Gastroesophageal sphincter (tissue), 3 donors: Measurements from ENCODE around the gene C9orf50.

ENCODE experiments used
- CTCF ChIP-seq, 4 experiments: fragments of 200-600 bp in 2 of 4; fragments of 450-650 bp in 2 of 4; sonication (generic) in 1 of 4; IDR thresholded peaks; one replicate each; pipeline ENCODE4 v1.5.1; 2017 to 2019; ENCODE audit warnings: antibody characterized with exemption in 4 of 4, mild to moderate bottlenecking in 2 of 4, moderate library complexity in 2 of 4
- EP300 ChIP-seq: sonication (generic); formaldehyde crosslinking; IDR thresholded peaks from one replicate; pipeline ENCODE4 v1.6.1; 2017; ENCODE audit warnings: antibody characterized with exemption, mild to moderate bottlenecking
- POLR2A ChIP-seq, 2 donors: fragments of 450-650 bp; IDR thresholded peaks; one replicate each; pipeline ENCODE4 v1.6.1; 2017; ENCODE audit warnings: antibody characterized with exemption in 2 of 2, mild to moderate bottlenecking in 2 of 2, moderate library complexity in 1 of 2
- POLR2AphosphoS5 ChIP-seq: sonication (generic); formaldehyde crosslinking; IDR thresholded peaks from one replicate; pipeline ENCODE4 v1.6.1; 2017; ENCODE audit warnings: antibody characterized with exemption

DNA sequence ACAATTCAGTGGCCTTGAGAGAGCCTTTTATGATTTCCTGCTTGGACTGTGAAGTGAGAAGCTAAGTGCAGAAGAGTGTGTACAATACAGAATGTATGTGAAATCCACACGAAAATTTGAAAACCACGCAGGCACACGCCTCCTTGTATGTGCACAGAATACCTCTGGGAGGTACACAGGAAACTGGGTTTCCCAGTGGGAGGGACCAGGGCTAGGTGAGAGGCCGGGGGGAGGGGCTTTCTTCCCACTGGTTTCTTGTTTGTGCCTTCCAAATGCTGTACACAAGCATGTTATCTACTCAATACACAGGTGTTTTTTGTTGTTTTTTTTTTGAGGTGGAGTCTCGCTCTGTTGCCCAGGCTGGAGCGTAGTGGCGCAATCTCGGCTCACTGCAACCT is 16.1 kb downstream of the C9orf50 start:
- TF ChIP-seq CTCF (IDR thresholded peaks at IDR 0.05) (no peak), POLR2A (IDR thresholded peaks at IDR 0.05) (no peak), POLR2AphosphoS5 (no peak), EP300 (no peak)
